Gastrocnemius medialis (tissue), 4 donors: ENCODE results near the gene SEC14L5. TPM values are rescaled to one million over a fixed set of nuclear protein-coding genes. Genes with fewer than 3 reads are reported as not detected.
A peak's percentile ranks its signal among the peaks of the same experiment; 100 is the strongest.

Experiments
- ATAC-seq, 2 donors: fragments of 150-250 bp; one replicate each; pipeline ENCODE4 v1.9.1; 2016
- DNase-seq, 2 donors: peaks; one replicate each; pipeline ENCODE4 v3.0.0-alpha.2; 2019
- H3K27ac ChIP-seq, 4 donors: fragments of 200-600 bp; sonication (generic); 1 replicate in 1 of 4; 2 replicates in 3 of 4; pipeline ENCODE4 v1.5.1; 2016 to 2018; ENCODE audit warnings: mild to moderate bottlenecking in 2 of 4, moderate library complexity in 1 of 4
- H3K27me3 ChIP-seq, 3 donors: fragments of 200-600 bp; sonication (generic) in 2 of 3; 1 replicate in 1 of 3; 2 replicates in 2 of 3; pipeline versions ENCODE4 v1.5.1 to v1.6.0; 2016 to 2019; ENCODE audit warnings: mild to moderate bottlenecking in 1 of 3, moderate library complexity in 1 of 3
- H3K36me3 ChIP-seq, 2 donors: fragments of 200-600 bp; sonication (generic) in 1 of 2; one replicate each; pipeline ENCODE4 v1.5.1; 2017 to 2018
- H3K4me1 ChIP-seq, 2 donors: fragments of 200-600 bp; sonication (generic) in 1 of 2; one replicate each; pipeline ENCODE4 v1.5.1; 2016 to 2017; ENCODE audit warnings: mild to moderate bottlenecking in 2 of 2
- H3K4me3 ChIP-seq, 4 donors: fragments of 200-600 bp; sonication (generic) in 3 of 4; 1 replicate in 1 of 4; 2 replicates in 3 of 4; pipeline ENCODE4 v1.5.1; 2016 to 2019; ENCODE audit warnings: mild to moderate bottlenecking in 2 of 4
- H3K9me3 ChIP-seq, 3 donors: fragments of 200-600 bp; sonication (generic) in 2 of 3; 1 replicate in 1 of 3; 2 replicates in 2 of 3; pipeline ENCODE4 v1.5.1; 2016 to 2019
- POLR2A ChIP-seq, 2 donors: fragments of 450-650 bp; IDR thresholded peaks; one replicate each; pipeline ENCODE4 v1.6.1; 2017; ENCODE audit warnings: antibody characterized with exemption in 2 of 2, mild to moderate bottlenecking in 2 of 2, moderate library complexity in 2 of 2
- in situ Hi-C, 4 donors: fragments of 200-750 bp; cut with MboI; loops; one replicate each; pipeline versions ENCODE4 v1.15.0 to v1.8.0; 2017; ENCODE audit warnings: low sequenced_read_pairs in 4 of 4
- intact Hi-C: fragments of 100-400 bp; cut with DNase I; formaldehyde crosslinking; loops from one replicate; pipeline ENCODE4 v1.15.1; 2023; ENCODE audit warnings: low total_unique reads
- total RNA-seq, 4 donors: library from RNA; depleted of rRNA; stranded (reverse); fragments of >200 nt; gene quantifications; one replicate each; pipeline versions ENCODE4 v1.1.0 to v1.2.3, GENCODE V29; 2016
- TF ChIP-seq, protein P1 (sequence below), 5 experiments: fragments of 450-650 bp in 3 of 5; fragments of 200-600 bp in 2 of 5; sonication (generic) in 2 of 5; IDR thresholded peaks in 4 of 5; conservative IDR thresholded peaks in 1 of 5; 1 replicate in 4 of 5; 2 replicates in 1 of 5; pipeline ENCODE4 v1.5.1; 2016 to 2019; ENCODE audit warnings: antibody characterized with exemption in 5 of 5, mild to moderate bottlenecking in 3 of 5, moderate library complexity in 3 of 5

Gene SEC14L5
- total RNA-seq, 4 donors from 2014 or later, result 0.85 to 5.8 (median 1.5) TPM

- Histone ChIP-seq H3K4me1 (peaks cover 6 to 16% of the 10 kb centered on the region in 2 donors), H3K27ac (peak overlapping the region; percentile 47 to 73 (median 66)), H3K4me3 (no peak overlapping the region), H3K27me3 (peaks cover 0 to 8% (median 5%) of the 10 kb centered on the region in 3 donors), H3K9me3 (no peaks in the 10 kb centered on the region), H3K36me3 (no peaks in the 10 kb centered on the region)
- in situ Hi-C loops (no loop called here), intact Hi-C loops (no loop called here)
- TF ChIP-seq, protein P1, sequence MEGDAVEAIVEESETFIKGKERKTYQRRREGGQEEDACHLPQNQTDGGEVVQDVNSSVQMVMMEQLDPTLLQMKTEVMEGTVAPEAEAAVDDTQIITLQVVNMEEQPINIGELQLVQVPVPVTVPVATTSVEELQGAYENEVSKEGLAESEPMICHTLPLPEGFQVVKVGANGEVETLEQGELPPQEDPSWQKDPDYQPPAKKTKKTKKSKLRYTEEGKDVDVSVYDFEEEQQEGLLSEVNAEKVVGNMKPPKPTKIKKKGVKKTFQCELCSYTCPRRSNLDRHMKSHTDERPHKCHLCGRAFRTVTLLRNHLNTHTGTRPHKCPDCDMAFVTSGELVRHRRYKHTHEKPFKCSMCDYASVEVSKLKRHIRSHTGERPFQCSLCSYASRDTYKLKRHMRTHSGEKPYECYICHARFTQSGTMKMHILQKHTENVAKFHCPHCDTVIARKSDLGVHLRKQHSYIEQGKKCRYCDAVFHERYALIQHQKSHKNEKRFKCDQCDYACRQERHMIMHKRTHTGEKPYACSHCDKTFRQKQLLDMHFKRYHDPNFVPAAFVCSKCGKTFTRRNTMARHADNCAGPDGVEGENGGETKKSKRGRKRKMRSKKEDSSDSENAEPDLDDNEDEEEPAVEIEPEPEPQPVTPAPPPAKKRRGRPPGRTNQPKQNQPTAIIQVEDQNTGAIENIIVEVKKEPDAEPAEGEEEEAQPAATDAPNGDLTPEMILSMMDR (IDR thresholded peaks at IDR 0.05 in 4 of 5, conservative IDR thresholded peaks at IDR 0.05 in 1 of 5), result no peak
- no peak for TF ChIP-seq POLR2A (IDR thresholded peaks at IDR 0.05)
- ATAC-seq (peak; percentile 58 to 79), DNase-seq (peak; percentile 67 to 87)
Observed at GRCh38 chr16:4944333-4945281, 13.5 kb upstream of the SEC14L5 start.

DNA sequence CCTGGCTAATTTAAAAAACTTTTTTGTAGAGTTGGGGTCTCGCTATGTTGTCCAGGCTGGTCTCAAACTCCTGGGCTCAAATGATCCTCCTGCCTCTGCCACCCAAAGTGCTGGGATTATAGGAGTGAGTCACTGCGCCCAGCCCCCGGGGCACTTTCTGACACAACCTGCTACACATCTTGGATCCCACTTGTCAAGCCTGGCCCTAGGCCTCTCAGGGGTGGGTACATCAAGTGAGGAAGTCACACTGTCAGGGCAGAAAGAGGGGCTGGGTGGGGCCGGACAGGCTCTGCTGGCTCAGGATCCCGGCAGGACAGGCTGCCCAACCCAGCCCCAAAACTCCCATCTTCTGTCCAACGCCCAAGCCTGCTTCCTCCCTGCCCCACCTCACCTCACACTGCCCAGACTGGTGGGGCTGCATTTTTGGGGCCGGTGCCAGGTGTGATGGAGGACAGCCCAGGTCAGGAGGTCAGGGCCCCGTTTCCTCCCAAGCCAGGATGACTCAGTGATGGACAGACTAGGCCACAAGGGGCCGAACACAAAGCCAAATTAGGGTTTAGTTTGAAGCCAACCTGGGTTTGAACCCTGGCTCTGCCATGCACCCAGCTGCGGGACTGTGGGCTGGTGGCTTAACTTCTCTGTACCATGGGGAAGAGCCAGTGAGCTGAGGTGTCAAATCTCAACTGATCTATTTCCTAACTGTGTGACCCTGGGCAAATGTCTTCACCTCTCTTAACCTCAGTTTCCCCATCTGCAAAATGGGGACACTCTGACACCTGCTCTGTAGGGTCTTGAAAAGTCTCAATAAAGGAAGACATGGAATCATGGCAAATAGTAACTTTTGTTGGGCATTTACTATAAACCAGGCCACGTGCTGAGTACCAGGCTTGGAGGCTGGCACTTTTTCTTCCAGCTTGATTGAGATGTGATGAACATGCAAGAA, 12.3 kb upstream of the SEC14L5 start:
- no peaks in the 10 kb centered on the region for H3K36me3 ChIP-seq
- H3K4me3 ChIP-seq, result no peak overlapping the region
- intact Hi-C loops (no loop called here), in situ Hi-C loops (no loop called here)
- ATAC-seq, result peak in 1 of 2 donors; percentile 11
- DNase-seq, result peak in 1 of 2 donors; percentile 72
- no peaks in the 10 kb centered on the region for H3K9me3 ChIP-seq
- no peak for TF ChIP-seq POLR2A (IDR thresholded peaks at IDR 0.05)
- TF ChIP-seq, protein P1 (IDR thresholded peaks at IDR 0.05 in 4 of 5, conservative IDR thresholded peaks at IDR 0.05 in 1 of 5), result no peak
- peaks cover 0 to 8% (median 5%) of the 10 kb centered on the region in 3 donors for H3K27me3 ChIP-seq
- peak overlapping the region; percentile 47 to 73 (median 66) for H3K27ac ChIP-seq
- H3K4me1 ChIP-seq, result peaks cover 6 to 16% of the 10 kb centered on the region in 2 donors

- no peaks in the 10 kb centered on the region for H3K36me3 ChIP-seq
- TF ChIP-seq, protein P1 (IDR thresholded peaks at IDR 0.05 in 4 of 5, conservative IDR thresholded peaks at IDR 0.05 in 1 of 5), result no peak
- no peak for TF ChIP-seq POLR2A (IDR thresholded peaks at IDR 0.05)
- no peaks in the 10 kb centered on the region for H3K9me3 ChIP-seq
- DNase-seq (no peak), ATAC-seq (no peak)
- intact Hi-C loops, result no loop called here
- peaks cover 0 to 8% (median 5%) of the 10 kb centered on the region in 3 donors for H3K27me3 ChIP-seq
- in situ Hi-C loops, result no loop called here
- no peak overlapping the region for H3K4me3 ChIP-seq
- no peak overlapping the region for H3K27ac ChIP-seq
- H3K4me1 ChIP-seq, result peaks cover 6 to 16% of the 10 kb centered on the region in 2 donors
Observed at GRCh38 chr16:4946917-4947316, 11.2 kb upstream of the SEC14L5 start.

DNA sequence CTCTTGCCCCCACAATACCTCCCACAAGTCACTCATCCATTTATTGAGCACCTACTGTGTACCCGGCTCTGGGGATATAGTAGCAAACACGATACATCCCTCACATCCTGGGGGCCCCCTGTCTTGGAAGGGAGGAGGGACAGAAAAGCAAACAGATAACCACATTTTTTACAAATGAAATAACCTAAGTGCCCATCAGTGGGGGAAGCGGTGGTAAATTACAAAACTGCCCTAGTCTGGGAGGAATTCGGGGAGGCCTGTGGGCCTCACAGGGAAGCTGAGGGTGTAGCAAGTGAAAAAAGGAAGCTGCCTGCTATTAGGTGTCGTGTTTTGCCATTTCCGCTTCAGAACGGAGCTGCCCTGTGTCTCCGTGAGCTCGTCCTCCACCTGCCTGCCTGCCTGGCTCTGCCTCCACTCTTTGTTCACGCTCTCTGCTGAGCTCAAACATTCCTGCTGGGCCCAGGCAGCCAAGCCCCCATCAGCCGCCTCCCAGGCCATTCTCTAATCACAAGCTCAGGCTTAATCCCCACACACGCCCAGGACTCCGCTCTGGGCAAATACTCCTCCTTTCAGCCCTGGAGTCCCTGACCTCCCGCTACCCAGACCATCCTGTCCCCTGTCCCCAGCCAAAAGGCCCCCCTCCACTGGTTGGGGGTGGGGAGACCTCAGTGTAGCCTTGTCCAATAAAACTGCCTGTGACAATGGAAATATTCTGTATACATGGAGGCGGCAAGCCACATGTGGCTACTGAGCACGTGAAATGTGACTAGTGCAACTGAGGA, 10.2 kb upstream of the SEC14L5 start:
- in situ Hi-C loops, result no loop called here
- H3K4me3 ChIP-seq, result no peak overlapping the region
- ATAC-seq (no peak), DNase-seq (no peak)
- peaks cover 0 to 8% (median 5%) of the 10 kb centered on the region in 3 donors for H3K27me3 ChIP-seq
- no peaks in the 10 kb centered on the region for H3K9me3 ChIP-seq
- H3K36me3 ChIP-seq, result no peaks in the 10 kb centered on the region
- H3K27ac ChIP-seq, result no peak overlapping the region
- peaks cover 6 to 13% of the 10 kb centered on the region in 2 donors for H3K4me1 ChIP-seq
- intact Hi-C loops, result no loop called here
- TF ChIP-seq, protein P1 (IDR thresholded peaks at IDR 0.05 in 4 of 5, conservative IDR thresholded peaks at IDR 0.05 in 1 of 5), result no peak
- no peak for TF ChIP-seq POLR2A (IDR thresholded peaks at IDR 0.05)
